K562 (cell line): Measurements from ENCODE around the gene SCGB1A1. TPM values are rescaled to one million over a fixed set of nuclear protein-coding genes. Genes with fewer than 3 reads are reported as not detected.
A peak's percentile ranks its signal among the peaks of the same experiment; 100 is the strongest.

ENCODE experiments used
- ATAC-seq: fragments of 200-7000 bp; cut with Tn5 transposase; 3 replicates; pipeline ENCODE4 v1.9.1; 2020; ENCODE audit warnings: moderate library complexity
- BruUV-seq: library from RNA; stranded (reverse); fragments of 400-500 nt; replicated peaks from 2 replicates; lab custom pipeline; 2021; lab: Mats Ljungman, UMichigan
- CTCF ChIA-PET: fragments of 300-600 bp; formaldehyde crosslinking; extraction: SDS; loops from one replicate; lab custom pipeline; 2021; ENCODE audit warnings: low intra/inter-chr PET ratio; lab: Yijun Ruan, JAX
- POLR2A ChIA-PET: fragments of 300-600, 350-650 bp; sonication (Branson Sonifier 250); formaldehyde crosslinking; extraction: SDS; loops from one replicate; lab custom pipeline; 2021; ENCODE audit warnings: antibody characterized with exemption, inconsistent platforms; lab: Yijun Ruan, JAX
- DNase-seq, 4 experiments: peaks; one replicate each; pipeline versions ENCODE4 v3.0.0 to v3.0.0-alpha.2; 2011 to 2018; ENCODE audit warnings: low spot score in 3 of 4, mixed read lengths in 3 of 4; ENCODE audit errors: extremely low read depth in 1 of 4
- FAIRE-seq: peaks from 2 replicates; lab custom pipeline; 2011; peaks lifted over from hg19 to GRCh38; lab: Jason Lieb, UNC
- H2AFZ ChIP-seq: 2 replicates; pipeline ENCODE4 v1.6.0; 2011; ENCODE audit warnings: low read depth, low read length, control low read depth, inconsistent platforms
- H3K27ac ChIP-seq: fragments of 200-600 bp; 3 replicates; pipeline ENCODE4 v1.8.0; 2011; ENCODE audit warnings: low read depth, mild to moderate bottlenecking, control low read depth, inconsistent platforms, low read length, moderate library complexity, mixed read lengths; ENCODE audit errors: extremely low read depth
- H3K27me3 ChIP-seq, 2 experiments: fragments of 300-600 bp in 1 of 2; 2 replicates in 1 of 2; 3 replicates in 1 of 2; pipeline versions ENCODE4 v1.6.0 to v1.8.0; 2011; ENCODE audit warnings: inconsistent platforms in 2 of 2, low read length in 2 of 2, mild to moderate bottlenecking in 1 of 2, mixed read lengths in 1 of 2, moderate library complexity in 1 of 2; ENCODE audit not compliant: control insufficient read depth in 2 of 2, insufficient read depth in 2 of 2
- H3K36me3 ChIP-seq: fragments of 300-600 bp; 3 replicates; pipeline ENCODE4 v1.8.0; 2011; ENCODE audit warnings: mild to moderate bottlenecking, low read length, inconsistent platforms; ENCODE audit not compliant: control insufficient read depth, insufficient read depth
- H3K4me1 ChIP-seq, 2 experiments: fragments of 200-600 bp in 1 of 2; replicated peaks in 1 of 2; 2 replicates in 1 of 2; 3 replicates in 1 of 2; pipeline versions ENCODE4 v1.5.1 to v1.8.0; 2011; ENCODE audit warnings: inconsistent platforms in 2 of 2, low read length in 2 of 2, mild to moderate bottlenecking in 1 of 2, mixed read lengths in 1 of 2, moderate library complexity in 1 of 2; ENCODE audit not compliant: control insufficient read depth in 2 of 2, insufficient read depth in 2 of 2
- H3K4me2 ChIP-seq: 2 replicates; pipeline ENCODE4 v1.6.1; 2011; ENCODE audit warnings: low read length, control low read depth, inconsistent platforms, mixed read lengths; ENCODE audit not compliant: insufficient read depth
- H3K4me3 ChIP-seq: fragments of 200-600 bp; sonication (generic), shearing (Covaris generic); 2 replicates; pipeline ENCODE4 v1.5.1; 2016; ENCODE audit warnings: control low read depth, inconsistent platforms
- H3K79me2 ChIP-seq: fragments of 200-600 bp; 3 replicates; pipeline ENCODE4 v1.8.0; 2011; ENCODE audit warnings: low read length, inconsistent platforms; ENCODE audit not compliant: control insufficient read depth, insufficient read depth
- H3K9ac ChIP-seq, 2 experiments: 2 replicates each; pipeline versions ENCODE4 v1.6.0 to v1.6.1; 2011; ENCODE audit warnings: low read depth in 2 of 2, low read length in 2 of 2, control low read depth in 1 of 2, inconsistent platforms in 1 of 2, mild to moderate bottlenecking in 1 of 2, mixed read lengths in 1 of 2; ENCODE audit not compliant: insufficient read depth in 1 of 2
- H3K9me1 ChIP-seq: one replicate; pipeline ENCODE4 v1.6.0; 2011; ENCODE audit warnings: inconsistent platforms, mild to moderate bottlenecking, low read length, moderate library complexity; ENCODE audit not compliant: control insufficient read depth, insufficient read depth
- H3K9me3 ChIP-seq: replicated peaks from 2 replicates; pipeline ENCODE4 v1.5.1; 2011; ENCODE audit warnings: low read depth, low read length, inconsistent platforms; ENCODE audit not compliant: control insufficient read depth, insufficient read depth
- H4K20me1 ChIP-seq: replicated peaks from 2 replicates; pipeline ENCODE4 v1.6.1; 2011; ENCODE audit warnings: low read length, inconsistent platforms, mixed read lengths; ENCODE audit not compliant: control insufficient read depth, insufficient read depth
- ETS2 ChIP-seq: IDR thresholded peaks from 2 replicates; pipeline ENCODE4 v1.6.1; 2016; ENCODE audit warnings: borderline replicate concordance, missing genetic modification characterization, mild to moderate bottlenecking, moderate library complexity, missing compliant biosample characterization; ENCODE audit not compliant: poor library complexity, severe bottlenecking
- GATA2 ChIP-seq: sonication (generic); formaldehyde crosslinking; IDR thresholded peaks from 2 replicates; pipeline ENCODE4 v1.4.0; 2020; ENCODE audit warnings: mild to moderate bottlenecking, missing genetic modification reagents
- IRF1 ChIP-seq: sonication (generic); formaldehyde crosslinking; IDR thresholded peaks from 2 replicates; pipeline ENCODE4 v1.8.0; 2022; ENCODE audit warnings: missing genetic modification reagents, mild to moderate bottlenecking, borderline replicate concordance
- KLF13 ChIP-seq: fragments of 450-650 bp; IDR thresholded peaks from 2 replicates; pipeline ENCODE4 v1.6.1; 2016; ENCODE audit warnings: missing genetic modification characterization, low read depth, mild to moderate bottlenecking, missing compliant biosample characterization, moderate library complexity, borderline replicate concordance
- NR3C1 ChIP-seq: sonication (generic); formaldehyde crosslinking; IDR thresholded peaks from 2 replicates; pipeline ENCODE4 v1.8.1; 2022; ENCODE audit warnings: missing genetic modification reagents
- PHF20 ChIP-seq: fragments of 450-650 bp; IDR thresholded peaks from 2 replicates; pipeline ENCODE4 v1.6.1; 2018; ENCODE audit not compliant: partially characterized antibody
- RNF2 ChIP-seq: sonication (generic); IDR thresholded peaks from 2 replicates; pipeline ENCODE4 v1.6.1; 2016
- RNF219 ChIP-seq: fragments of 250-450 bp; sonication (Bioruptor Pico); IDR thresholded peaks from 2 replicates; pipeline ENCODE4 v1.5.0; 2022; ENCODE audit warnings: mild to moderate bottlenecking
- SFPQ ChIP-seq: fragments of 200-400 bp; formaldehyde crosslinking; IDR thresholded peaks from 2 replicates; pipeline ENCODE4 v1.6.1; 2017; ENCODE audit warnings: mild to moderate bottlenecking, low read depth, low read length, moderate library complexity
- SRF ChIP-seq, 2 experiments: fragments of 250-450, 450-650 bp in 1 of 2; sonication (Bioruptor Pico) in 1 of 2; sonication (generic) in 1 of 2; formaldehyde crosslinking; IDR thresholded peaks; 2 replicates each; pipeline versions ENCODE4 v1.5.0 to v1.5.1; 2020 to 2022; ENCODE audit warnings: mild to moderate bottlenecking in 1 of 2, missing genetic modification reagents in 1 of 2
- TCF3 ChIP-seq: sonication (generic); formaldehyde crosslinking; IDR thresholded peaks from 2 replicates; pipeline ENCODE4 v1.4.0; 2020; ENCODE audit warnings: mild to moderate bottlenecking, missing genetic modification reagents
- THRAP3 ChIP-seq: fragments of 450-650 bp; IDR thresholded peaks from 2 replicates; pipeline ENCODE4 v1.6.1; 2016; ENCODE audit warnings: mild to moderate bottlenecking, inconsistent platforms, borderline replicate concordance
- WGBS: fragments of 100-300 bp; shearing (Covaris generic); methylation state at CpG from one replicate; pipeline ENCODE4 v1.1.6; 2016; ENCODE audit warnings: low coverage, mixed read lengths; ENCODE audit not compliant: insufficient coverage; ENCODE audit errors: missing lambda C conversion rate; 5-methylcytosine and 5-hydroxymethylcytosine counted together
- in situ Hi-C: fragments of 300-500 bp; cut with MboI; formaldehyde crosslinking; loops from 4 replicates; pipeline ENCODE4 v1.15.0; 2018; ENCODE audit warnings: inconsistent platforms, mixed read lengths
- intact Hi-C: fragments of 100-400 bp; cut with micrococcal nuclease; formaldehyde crosslinking; loops from 2 replicates; pipeline ENCODE4 v1.14.2; 2022
- polyA plus RNA-seq, 8 experiments: library from polyadenylated mRNA; depleted of rRNA in 4 of 8; stranded (reverse) in 5 of 8; unstranded in 3 of 8; fragments of >200 nt; fragmentation: Nextera tagmentation in 2 of 8; fragmentation: Illumina TruSeq in 1 of 8; extraction: Ambion mirVana in 2 of 8; extraction: Trizol in 1 of 8; gene quantifications; 2 replicates each; pipeline versions ENCODE4 v1.2.1 to v1.2.3, GENCODE V29; 2011 to 2014; ENCODE audit warnings: inconsistent platforms in 1 of 8, missing spikeins in 1 of 8
- total RNA-seq, 7 experiments: library from RNA; depleted of rRNA in 6 of 7; stranded (reverse); fragments of >200 nt in 6 of 7; fragmentation: Illumina TruSeq in 2 of 7; extraction: Trizol in 2 of 7; gene quantifications; 2 replicates each; pipeline versions ENCODE4 v1.2.1 to v1.2.3, GENCODE V29; 2011 to 2021; ENCODE audit warnings: low replicate concordance in 1 of 7
- TF ChIP-seq, protein P1 (sequence below): fragments of 250-450 bp; sonication (Bioruptor Pico); IDR thresholded peaks from 2 replicates; pipeline ENCODE4 v1.4.0; 2020; ENCODE audit warnings: mild to moderate bottlenecking, moderate library complexity, borderline replicate concordance

SCGB1A1 gene
- total and polyA plus RNA-seq, 9 of the 15 experiments (the other 6 are each of a cell fraction or from before 2014, with no cell fraction given) = 0.55 TPM; not detected in 8

DNA sequence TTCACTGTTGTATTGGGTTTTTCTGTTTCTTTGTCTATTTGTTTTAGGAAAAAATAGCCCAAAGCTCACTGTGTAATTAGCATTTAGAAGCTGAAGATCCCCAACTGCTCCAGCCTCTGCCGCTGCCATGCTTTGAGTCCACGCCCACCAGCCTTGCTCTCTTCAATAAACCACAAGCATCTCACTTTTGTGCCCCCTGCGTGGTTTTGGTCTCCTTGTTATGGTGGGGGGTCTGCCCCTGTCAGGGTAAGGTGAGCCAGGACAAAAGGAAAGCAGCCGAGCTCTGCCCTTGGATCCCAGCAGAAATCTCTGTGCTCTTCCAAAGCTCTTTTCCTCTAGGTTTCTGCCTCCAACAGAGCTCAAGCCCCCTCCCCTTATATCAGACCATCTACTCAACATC, 4.2 kb downstream of the SCGB1A1 start:
- no peak overlapping the region for H3K27ac ChIP-seq
- H3K36me3 ChIP-seq = no peaks in the 10 kb centered on the region
- no peak overlapping the region for H3K4me3 ChIP-seq
- no peaks in the 10 kb centered on the region for H3K9me3 ChIP-seq
- ATAC-seq = no peak
- H3K4me2 ChIP-seq = no peak overlapping the region
- no TSS peak for BruUV-seq
- H2AFZ ChIP-seq = 0 out of 2 replicates have a peak overlapping the region, but pooled peaks have one; percentile 33
- in situ Hi-C loops = loop anchor here (5.0 kb wide), 1 partner anchor 134 kb away; no protein-coding TSS in a partner anchor
- H3K79me2 ChIP-seq = no peaks in the 10 kb centered on the region
- peak overlapping the region in 1 of 2 experiments; percentile 47; a peak in 1 of 4 replicates for H3K9ac ChIP-seq
- no peak for TF ChIP-seq THRAP3
- TF ChIP-seq KLF13 (tag) = no peak
- no peak for TF ChIP-seq ETS2 (tag)
- no peak for TF ChIP-seq IRF1
- no peak for TF ChIP-seq RNF219 (CRISPR knock-in tag)
- TF ChIP-seq GATA2 (CRISPR knock-in tag) = no peak
- TF ChIP-seq NR3C1 (CRISPR knock-in tag) = no peak
- TF ChIP-seq TCF3 (CRISPR knock-in tag) = no peak
- TF ChIP-seq SFPQ = no peak
- no peak for TF ChIP-seq SRF (CRISPR knock-in tag; IDR thresholded peaks at IDR 0.05)
- no peak for TF ChIP-seq RNF2
- TF ChIP-seq, protein P1, sequence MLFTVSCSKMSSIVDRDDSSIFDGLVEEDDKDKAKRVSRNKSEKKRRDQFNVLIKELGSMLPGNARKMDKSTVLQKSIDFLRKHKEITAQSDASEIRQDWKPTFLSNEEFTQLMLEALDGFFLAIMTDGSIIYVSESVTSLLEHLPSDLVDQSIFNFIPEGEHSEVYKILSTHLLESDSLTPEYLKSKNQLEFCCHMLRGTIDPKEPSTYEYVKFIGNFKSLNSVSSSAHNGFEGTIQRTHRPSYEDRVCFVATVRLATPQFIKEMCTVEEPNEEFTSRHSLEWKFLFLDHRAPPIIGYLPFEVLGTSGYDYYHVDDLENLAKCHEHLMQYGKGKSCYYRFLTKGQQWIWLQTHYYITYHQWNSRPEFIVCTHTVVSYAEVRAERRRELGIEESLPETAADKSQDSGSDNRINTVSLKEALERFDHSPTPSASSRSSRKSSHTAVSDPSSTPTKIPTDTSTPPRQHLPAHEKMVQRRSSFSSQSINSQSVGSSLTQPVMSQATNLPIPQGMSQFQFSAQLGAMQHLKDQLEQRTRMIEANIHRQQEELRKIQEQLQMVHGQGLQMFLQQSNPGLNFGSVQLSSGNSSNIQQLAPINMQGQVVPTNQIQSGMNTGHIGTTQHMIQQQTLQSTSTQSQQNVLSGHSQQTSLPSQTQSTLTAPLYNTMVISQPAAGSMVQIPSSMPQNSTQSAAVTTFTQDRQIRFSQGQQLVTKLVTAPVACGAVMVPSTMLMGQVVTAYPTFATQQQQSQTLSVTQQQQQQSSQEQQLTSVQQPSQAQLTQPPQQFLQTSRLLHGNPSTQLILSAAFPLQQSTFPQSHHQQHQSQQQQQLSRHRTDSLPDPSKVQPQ (CRISPR knock-in tag) = no peak
- TF ChIP-seq PHF20 = no peak
- H4K20me1 ChIP-seq = no peaks in the 10 kb centered on the region
- DNase-seq = no peak
- H3K9me1 ChIP-seq = no peaks in the 10 kb centered on the region
- no peak for FAIRE-seq
- H3K4me1 ChIP-seq = peaks cover 31 to 37% of the 10 kb centered on the region in 2 experiments
- no peaks in the 10 kb centered on the region for H3K27me3 ChIP-seq
- intact Hi-C loops = loop anchor here (10.0 kb wide), 1 partner anchor 82 kb away; no protein-coding TSS in a partner anchor
- ChIA-PET CTCF (no interaction called here), POLR2A (interaction anchor here (1.0 to 2.4 kb wide), 3 partner anchors 22 to 120 kb away, joined by 3 to 12 read pairs (median 3); no protein-coding TSS in a partner anchor)
- 66% methylated on average over 4 of the region's 4 CpGs for WGBS
